Peyer's patch (tissue), 4 donors: Measurements from ENCODE around the gene MEMO1.

Source experiments
- CTCF ChIP-seq, 6 experiments: fragments of 450-650 bp in 4 of 6; fragments of 200-600 bp in 2 of 6; sonication (generic) in 1 of 6; IDR thresholded peaks; one replicate each; pipeline ENCODE4 v1.5.1; 2017 to 2019; ENCODE audit warnings: antibody characterized with exemption in 6 of 6, mild to moderate bottlenecking in 3 of 6, moderate library complexity in 1 of 6
- POLR2A ChIP-seq, 2 donors: fragments of 450-650 bp; IDR thresholded peaks; one replicate each; pipeline ENCODE4 v1.5.1; 2017; ENCODE audit warnings: antibody characterized with exemption in 2 of 2, mild to moderate bottlenecking in 2 of 2, moderate library complexity in 2 of 2

GRCh38 chr2:31958140-31958717, 52.6 kb downstream of the MEMO1 start:
- TF ChIP-seq CTCF (IDR thresholded peaks at IDR 0.05) (no peak), POLR2A (IDR thresholded peaks at IDR 0.05) (no peak)
